Right lobe of liver (tissue), 4 donors: ENCODE results near the gene DRC7.

Experiments used
- CTCF ChIP-seq, 4 donors: fragments of 200-600 bp in 3 of 4; fragments of 450-650 bp in 1 of 4; IDR thresholded peaks; one replicate each; pipeline versions ENCODE4 v1.5.1 to v1.8.0; 2016 to 2022; ENCODE audit warnings: antibody characterized with exemption in 4 of 4, mild to moderate bottlenecking in 2 of 4
- POLR2A ChIP-seq: fragments of 450-650 bp; IDR thresholded peaks from one replicate; pipeline ENCODE4 v1.6.1; 2017; ENCODE audit warnings: antibody characterized with exemption, mild to moderate bottlenecking
- donor health status: DM: no; HTN: no; CAD: no.
- donor health status: DM: no; HTN: no; CAD: no.
- donor health status: DM: no; HTN: yes; CAD: no.

GRCh38 chr16:57774705-57775285, 80.2 kb downstream of the DRC7 start:
- TF ChIP-seq CTCF (IDR thresholded peaks at IDR 0.05): no peak
- TF ChIP-seq POLR2A: no peak
